Cardiac muscle cell (in vitro differentiated cells and primary cell): Measurements from ENCODE around the gene PPID. TPM values are rescaled to one million over a fixed set of nuclear protein-coding genes. Genes with fewer than 3 reads are reported as not detected.
A peak's percentile ranks its signal among the peaks of the same experiment; 100 is the strongest.

Source experiments
- DNase-seq, 2 donors: peaks; one replicate each; pipeline versions ENCODE4 v3.0.0 to v3.0.0-alpha.2; 2010 to 2017; ENCODE audit warnings: low read depth in 1 of 2, low spot score in 1 of 2
- H3K27ac ChIP-seq: fragments of 200-600 bp; sonication (generic); 2 replicates; pipeline ENCODE4 v1.5.1; 2016
- H3K27me3 ChIP-seq: fragments of 200-600 bp; sonication (generic); 2 replicates; pipeline ENCODE4 v1.6.0; 2016; ENCODE audit warnings: control low read depth
- H3K36me3 ChIP-seq: fragments of 200-600 bp; sonication (generic); 2 replicates; pipeline ENCODE4 v1.5.1; 2016; ENCODE audit warnings: control low read depth
- H3K4me1 ChIP-seq: fragments of 200-600 bp; sonication (generic); 2 replicates; pipeline ENCODE4 v1.8.1; 2017; ENCODE audit warnings: low read depth, mild to moderate bottlenecking, mixed run types
- H3K4me3 ChIP-seq: fragments of 200-600 bp; sonication (generic); 2 replicates; pipeline ENCODE4 v1.5.1; 2016; ENCODE audit warnings: mild to moderate bottlenecking
- H3K9me3 ChIP-seq: fragments of 200-600 bp; sonication (generic); 2 replicates; pipeline ENCODE4 v1.5.1; 2017; ENCODE audit warnings: low read depth, mild to moderate bottlenecking, control low read depth
- CTCF ChIP-seq: IDR thresholded peaks from 2 replicates; pipeline ENCODE4 v1.5.1; 2012; ENCODE audit warnings: low read depth, mild to moderate bottlenecking, low read length
- polyA plus RNA-seq: library from polyadenylated mRNA; unstranded; fragments of >200 nt; fragmentation: Nextera tagmentation; extraction: Ambion mirVana; gene quantifications from 2 replicates; pipeline ENCODE4 v1.2.1, GENCODE V29; 2016
- total RNA-seq: library from RNA; depleted of rRNA; stranded (reverse); fragments of >200 nt; gene quantifications from 2 replicates; pipeline ENCODE4 v1.2.3, GENCODE V29; 2016

The PPID gene
- total and polyA plus RNA-seq, 2 experiments from 2014 or later: 30.7 to 73.9 TPM

DNA sequence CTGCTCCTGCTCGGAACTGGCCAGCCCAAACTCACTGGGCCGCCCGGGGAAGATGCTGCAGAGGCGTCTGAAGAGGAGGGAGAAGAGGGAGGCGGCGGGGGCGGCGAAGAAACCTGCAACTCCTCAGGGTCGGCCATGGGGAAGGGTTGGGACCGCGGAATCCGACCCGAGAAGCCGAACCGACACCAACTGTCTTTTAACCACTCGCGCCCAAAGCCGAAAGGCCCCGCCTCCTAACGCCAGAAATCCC lies 51.6 kb downstream of the PPID start, which contains the start of gene C4orf46:
Gene C4orf46, minus strand, starts transcription at position 223 of the 250 bp plus-strand sequence. Its CDS starts 86 bp downstream, at position 137.
- no peak for DNase-seq

DNA sequence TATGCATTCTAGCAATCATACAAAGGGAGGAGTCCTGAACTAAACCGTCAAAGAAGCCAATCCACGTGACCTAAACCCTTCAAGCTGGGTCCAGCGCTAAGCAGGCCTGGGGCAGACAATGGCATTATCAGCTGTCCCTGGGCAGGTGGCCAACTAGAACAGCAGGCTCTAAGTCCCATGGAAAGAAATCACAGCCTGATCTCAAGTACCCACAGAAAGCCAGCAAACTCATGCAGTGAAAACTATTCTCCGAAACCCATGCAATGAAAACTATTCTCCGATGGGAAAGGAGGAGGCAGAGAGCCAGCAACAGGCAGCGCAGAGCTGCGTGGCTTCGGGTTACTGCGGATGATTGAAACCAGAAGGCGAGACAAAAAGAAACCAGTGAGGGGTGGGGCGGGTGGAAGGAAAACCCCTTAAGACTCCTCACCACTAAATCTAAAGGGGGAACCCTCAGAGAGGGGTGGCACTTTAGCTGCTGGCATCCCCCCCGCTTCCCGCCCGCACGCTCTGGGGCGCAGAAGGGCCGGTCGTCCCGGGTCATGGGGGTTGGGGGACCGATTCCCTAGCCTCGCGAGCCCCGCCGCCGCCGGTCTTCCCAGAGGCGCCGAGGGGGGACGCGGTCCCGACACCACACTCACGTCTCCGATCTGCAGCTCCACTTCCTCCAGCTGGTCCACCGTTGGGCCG lies 52.1 kb downstream of the PPID start:
- Histone ChIP-seq H3K36me3 (no peaks in the 10 kb centered on the region), H3K27ac (peak overlapping the region; percentile 88), H3K27me3 (no peaks in the 10 kb centered on the region), H3K4me1 (peaks cover 5% of the 10 kb centered on the region), H3K4me3 (peak overlapping the region; percentile 83), H3K9me3 (no peaks in the 10 kb centered on the region)
- TF ChIP-seq CTCF: no peak
- peak; percentile 88 to 92 for DNase-seq

More for the DNA sequence above, 51.6 kb downstream of the PPID start, which contains the start of gene C4orf46:
- Histone ChIP-seq H3K9me3 (no peaks in the 10 kb centered on the region), H3K27me3 (no peaks in the 10 kb centered on the region), H3K27ac (peak within 1 kb of the TSS; percentile 93), H3K36me3 (no peaks in the 10 kb centered on the region), H3K4me1 (peaks cover 5% of the 10 kb centered on the region), H3K4me3 (peak within 1 kb of the TSS; percentile 83)
- TF ChIP-seq CTCF: no peak

DNA sequence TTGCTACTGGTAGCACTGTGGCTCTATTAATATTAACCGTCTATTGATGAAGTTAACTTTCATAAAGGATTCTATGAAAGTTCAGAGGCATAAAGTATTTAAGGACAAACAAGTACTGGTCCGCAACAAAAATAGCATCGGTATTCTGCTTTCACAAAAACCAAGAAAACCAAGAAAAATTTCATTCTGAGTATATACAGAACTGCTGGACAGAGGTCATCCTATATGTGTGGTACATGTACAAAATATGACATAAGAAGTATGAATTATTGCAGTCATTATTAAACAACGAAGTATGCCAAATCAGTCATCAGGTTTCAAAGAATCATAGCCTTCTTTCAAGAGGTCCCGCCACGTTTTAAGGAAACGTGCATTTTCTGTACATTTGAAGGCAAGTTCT lies 53.9 kb downstream of the PPID start:
- Histone ChIP-seq H3K27ac (no peak overlapping the region), H3K36me3 (no peaks in the 10 kb centered on the region), H3K4me1 (peaks cover 5% of the 10 kb centered on the region), H3K27me3 (no peaks in the 10 kb centered on the region), H3K4me3 (no peak overlapping the region), H3K9me3 (no peaks in the 10 kb centered on the region)
- DNase-seq: no peak
- no peak for TF ChIP-seq CTCF

GRCh38 chr4:158667651-158668198 lies 55.5 kb downstream of the PPID start:
- H3K36me3 ChIP-seq: no peaks in the 10 kb centered on the region
- H3K27ac ChIP-seq: no peak overlapping the region
- H3K4me3 ChIP-seq: no peak overlapping the region
- TF ChIP-seq CTCF: peak; percentile 75
- no peaks in the 10 kb centered on the region for H3K9me3 ChIP-seq
- peaks cover under 1% of the 10 kb centered on the region for H3K4me1 ChIP-seq
- H3K27me3 ChIP-seq: no peaks in the 10 kb centered on the region
- DNase-seq: peak; percentile 22 to 62

DNA sequence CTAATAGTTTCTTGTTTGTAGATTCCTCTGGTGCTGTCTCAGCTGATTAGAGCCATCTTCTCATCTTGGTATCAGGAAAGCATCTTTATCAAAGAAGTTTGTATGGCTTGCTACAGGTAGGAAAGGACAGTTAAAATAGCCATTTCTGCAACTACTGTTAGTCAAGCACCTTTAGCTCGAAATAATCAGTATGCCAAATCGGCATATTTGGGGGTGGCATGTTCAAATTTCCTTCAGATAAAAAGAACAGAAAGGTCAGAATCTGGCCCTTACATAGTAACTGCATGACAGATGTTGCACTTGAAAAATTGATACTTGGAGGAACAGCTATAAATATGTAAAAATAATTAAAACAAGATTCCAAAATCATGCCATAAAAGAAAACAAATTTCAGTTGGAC lies 56.3 kb downstream of the PPID start:
- H3K4me3 ChIP-seq: no peak overlapping the region
- no peaks in the 10 kb centered on the region for H3K9me3 ChIP-seq
- no peaks in the 10 kb centered on the region for H3K4me1 ChIP-seq
- TF ChIP-seq CTCF: no peak
- no peaks in the 10 kb centered on the region for H3K27me3 ChIP-seq
- DNase-seq: no peak
- H3K27ac ChIP-seq: no peak overlapping the region
- no peaks in the 10 kb centered on the region for H3K36me3 ChIP-seq
